Right lobe of liver (tissue), 6 donors: Measurements from ENCODE around the gene WSB2. TPM values are rescaled to one million over a fixed set of nuclear protein-coding genes. Genes with fewer than 3 reads are reported as not detected.

Source experiments
- ATAC-seq, 4 donors: fragments of 200-7000 bp; cut with Tn5 transposase; one replicate each; pipeline ENCODE4 v1.9.1; 2020; ENCODE audit warnings: mild to moderate bottlenecking in 4 of 4, moderate library complexity in 4 of 4
- DNase-seq, 3 donors: peaks; one replicate each; pipeline ENCODE4 v3.0.0-alpha.2; 2020
- H3K27ac ChIP-seq, 3 donors: fragments of 200-600 bp; one replicate each; pipeline ENCODE4 v1.8.0; 2022
- H3K27me3 ChIP-seq, 2 donors: fragments of 200-600 bp; one replicate each; pipeline ENCODE4 v1.8.0; 2022
- H3K36me3 ChIP-seq, 4 donors: fragments of 200-600 bp; sonication (generic) in 1 of 4; one replicate each; pipeline versions ENCODE4 v1.5.1 to v1.8.0; 2017 to 2022; ENCODE audit warnings: control low read depth in 1 of 4
- H3K4me1 ChIP-seq, 4 donors: fragments of 200-600 bp; sonication (generic) in 1 of 4; one replicate each; pipeline versions ENCODE4 v1.5.1 to v1.8.0; 2017 to 2022; ENCODE audit warnings: control low read depth in 1 of 4
- H3K4me3 ChIP-seq, 3 donors: fragments of 200-600 bp; one replicate each; pipeline ENCODE4 v1.8.0; 2022
- H3K9me3 ChIP-seq, 4 donors: fragments of 200-600 bp; sonication (generic) in 1 of 4; one replicate each; pipeline versions ENCODE4 v1.5.1 to v1.8.0; 2017 to 2022; ENCODE audit warnings: control low read depth in 1 of 4
- CTCF ChIP-seq, 4 donors: fragments of 200-600 bp in 3 of 4; fragments of 450-650 bp in 1 of 4; IDR thresholded peaks; one replicate each; pipeline versions ENCODE4 v1.5.1 to v1.8.0; 2016 to 2022; ENCODE audit warnings: antibody characterized with exemption in 4 of 4, mild to moderate bottlenecking in 2 of 4
- POLR2A ChIP-seq: fragments of 450-650 bp; IDR thresholded peaks from one replicate; pipeline ENCODE4 v1.6.1; 2017; ENCODE audit warnings: antibody characterized with exemption, mild to moderate bottlenecking
- WGBS: methylation state at CpG from one replicate; pipeline ENCODE4 v1.1.6; 2018; ENCODE audit warnings: low coverage, low lambda C conversion rate; ENCODE audit not compliant: insufficient coverage; ENCODE audit errors: missing lambda C conversion rate; 5-methylcytosine and 5-hydroxymethylcytosine counted together
- intact Hi-C, 2 donors: fragments of 100-400 bp; cut with DNase I; formaldehyde crosslinking; loops; one replicate each; pipeline versions ENCODE4 v1.11.2 to v1.14.1; 2022
- total RNA-seq, 6 experiments: library from RNA; depleted of rRNA in 2 of 6; stranded (reverse); fragments of >200 nt in 2 of 6; fragmentation: NEBNext Ultra II Directional in 3 of 6; extraction: Animal tissue kit (Norgen Biotek cat#: 25700) in 3 of 6; gene quantifications; one replicate each; pipeline versions ENCODE4 v1.1.0 to v1.2.4, GENCODE V29; 2016 to 2023
- donor health status: DM: no; HTN: yes; CAD: no.
- donor health status: DM: no; HTN: no; CAD: no.
- donor health status: DM: no; HTN: no; CAD: no.
- donor health status: DM: no; HTN: yes; CAD: no.
- donor health status: DM: no; HTN: yes; CAD: no.

WSB2 gene
- total RNA-seq, 6 experiments from 2014 or later = 27.5 to 73.9 (median 49.0) TPM

GRCh38 chr12:118052324-118053070 lies 8.5 kb downstream of the WSB2 start:
- ATAC-seq = peak; percentile 84 to 92 (median 88)
- H3K4me1 ChIP-seq = peaks cover 0 to 59% (median 28%) of the 10 kb centered on the region in 4 donors
- 32% methylated on average over 6 of the region's 14 CpGs for WGBS
- peak; percentile 73 to 93 (median 86) for DNase-seq
- no peaks in the 10 kb centered on the region for H3K27me3 ChIP-seq
- intact Hi-C loops = no loop called here
- H3K36me3 ChIP-seq = peaks cover 0 to 20% (median 0%) of the 10 kb centered on the region in 4 donors
- H3K4me3 ChIP-seq = no peak overlapping the region
- peak overlapping the region; percentile 66 to 76 (median 66) for H3K27ac ChIP-seq
- H3K9me3 ChIP-seq = no peaks in the 10 kb centered on the region
- no peak for TF ChIP-seq CTCF (IDR thresholded peaks at IDR 0.05)
- TF ChIP-seq POLR2A = peak; percentile 30

DNA sequence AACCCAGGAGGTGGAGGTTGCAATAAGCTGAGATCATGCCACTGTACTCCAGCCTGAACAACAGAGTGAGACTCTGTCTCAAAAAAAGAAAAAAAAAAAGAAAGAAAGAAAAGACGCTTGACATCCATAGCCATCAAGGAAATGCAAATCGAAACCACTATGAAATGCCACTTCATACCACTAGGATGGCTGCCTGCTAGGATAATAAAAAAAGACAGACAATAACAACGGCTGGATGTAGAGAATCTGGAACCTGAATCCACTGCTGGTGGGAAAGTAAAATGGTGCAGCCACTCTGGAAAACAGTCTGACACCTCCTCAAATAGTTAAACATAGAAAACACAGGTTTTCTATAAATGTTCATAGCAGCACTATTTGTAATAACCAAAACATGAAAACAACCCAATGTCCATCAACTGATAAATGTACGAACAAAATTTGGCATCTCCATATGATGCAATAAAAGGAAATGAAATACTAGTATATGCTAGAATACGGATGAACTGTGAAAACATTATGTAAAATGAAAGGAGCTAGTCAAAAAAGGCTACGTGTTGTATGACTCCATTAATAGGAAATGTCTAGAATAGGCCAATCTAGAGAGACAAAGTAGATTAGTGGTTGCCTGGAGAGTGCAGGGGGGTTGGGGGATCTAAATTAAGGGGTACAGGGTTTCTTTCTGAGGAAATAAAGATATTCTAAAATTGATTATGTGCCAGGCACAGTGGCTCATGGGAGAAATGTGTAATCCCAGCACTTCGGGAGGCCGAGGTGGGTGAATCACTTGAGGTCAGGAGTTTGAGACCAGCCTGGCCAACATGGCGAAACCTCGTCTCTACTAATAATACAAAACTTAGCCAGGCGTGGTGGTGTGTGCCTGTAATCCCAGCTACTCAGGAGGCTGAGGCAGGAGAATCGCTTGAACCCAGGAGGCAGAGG lies 9.7 kb downstream of the WSB2 start:
- Histone ChIP-seq H3K27ac (peak overlapping the region; percentile 63 to 76 (median 66)), H3K9me3 (no peaks in the 10 kb centered on the region), H3K4me3 (no peak overlapping the region), H3K36me3 (peaks cover 0 to 20% (median 0%) of the 10 kb centered on the region in 4 donors), H3K4me1 (peaks cover 0 to 47% (median 22%) of the 10 kb centered on the region in 4 donors), H3K27me3 (no peaks in the 10 kb centered on the region)
- TF ChIP-seq CTCF (IDR thresholded peaks at IDR 0.05) = peak in 1 of 4 donors; percentile 3
- TF ChIP-seq POLR2A = no peak
- DNase-seq (no peak), ATAC-seq (no peak)
- WGBS = 83% methylated on average over 12 of the region's 12 CpGs
- intact Hi-C loops = no loop called here

- Histone ChIP-seq H3K9me3 (no peaks in the 10 kb centered on the region), H3K36me3 (peaks cover 4 to 28% (median 8%) of the 10 kb centered on the region in 4 donors)
Observed at GRCh38 chr12:118046430-118046829, 14.5 kb downstream of the WSB2 start.

More at GRCh38 chr12:118046430-118046829, 14.5 kb downstream of the WSB2 start:
- no peak overlapping the region for H3K27ac ChIP-seq
- H3K4me3 ChIP-seq = no peak overlapping the region
- WGBS = 100% methylated on average over 3 of the region's 4 CpGs
- no peaks in the 10 kb centered on the region for H3K27me3 ChIP-seq
- H3K4me1 ChIP-seq = peaks cover 0 to 1% (median 0%) of the 10 kb centered on the region in 4 donors
- no peak for TF ChIP-seq POLR2A
- no peak for TF ChIP-seq CTCF (IDR thresholded peaks at IDR 0.05)
- intact Hi-C loops = no loop called here
- no peak for ATAC-seq
- no peak for DNase-seq
